Measurements from ENCODE around the gene ASS1.

Gene ASS1

GRCh38 chr9:130450344-130451003, 5.7 kb downstream of the ASS1 start:
- TF ChIP-seq ZFX (IDR thresholded peaks at IDR 0.05) (no peak), CTCF (conservative IDR thresholded peaks at IDR 0.05) (no peak)
- peak overlapping the region; percentile 59 for H3K27ac ChIP-seq

- H3K27ac ChIP-seq, result peak overlapping the region; percentile 59
- TF ChIP-seq ZFX (IDR thresholded peaks at IDR 0.05) (no peak), CTCF (conservative IDR thresholded peaks at IDR 0.05) (no peak)
Observed at GRCh38 chr9:130451004-130451390, 6.2 kb downstream of the ASS1 start.

GRCh38 chr9:130451509-130452388, 7.0 kb downstream of the ASS1 start:
- H3K27ac ChIP-seq, result peak overlapping the region; percentile 59
- TF ChIP-seq CTCF (conservative IDR thresholded peaks at IDR 0.05) (peak; percentile 70), ZFX (IDR thresholded peaks at IDR 0.05) (no peak)

- H3K27ac ChIP-seq, result peak overlapping the region; percentile 59; the same call in 1 of the 2 replicates
- TF ChIP-seq CTCF (conservative IDR thresholded peaks at IDR 0.05) (no peak), ZFX (IDR thresholded peaks at IDR 0.05) (no peak)
Observed at GRCh38 chr9:130452835-130453234, 8.1 kb downstream of the ASS1 start.

GRCh38 chr9:130453487-130453886, 8.7 kb downstream of the ASS1 start:
- H3K27ac ChIP-seq, result peak overlapping the region; percentile 59; the same call in 1 of the 2 replicates
- TF ChIP-seq CTCF (conservative IDR thresholded peaks at IDR 0.05) (no peak), ZFX (IDR thresholded peaks at IDR 0.05) (no peak)

GRCh38 chr9:130454096-130454811, 9.5 kb downstream of the ASS1 start:
- no peak overlapping the region for H3K27ac ChIP-seq
- no peak for TF ChIP-seq ZFX (IDR thresholded peaks at IDR 0.05)

GRCh38 chr9:130454812-130455325, 10.1 kb downstream of the ASS1 start:
- no peak overlapping the region for H3K27ac ChIP-seq
- TF ChIP-seq ZFX (IDR thresholded peaks at IDR 0.05) (no peak), CTCF (conservative IDR thresholded peaks at IDR 0.05) (no peak)

All from C4-2B (cell line).